Endodermal cell (in vitro differentiated cells): Measurements from ENCODE around the gene KCNMA1. TPM values are rescaled to one million over a fixed set of nuclear protein-coding genes. Genes with fewer than 3 reads are reported as not detected.
"Not testable (repeated sequence)": the region's sequence is repeated elsewhere in the genome, so short reads cannot be mapped to it uniquely, and the experiment has no call there.

Source experiments
- DNase-seq: peaks from one replicate; pipeline ENCODE4 v3.0.0-alpha.2; 2017
- H3K27ac ChIP-seq: 2 replicates; pipeline ENCODE4 v1.5.1; 2013; ENCODE audit warnings: mild to moderate bottlenecking, low read depth, low read length, moderate library complexity
- H3K27me3 ChIP-seq: 2 replicates; pipeline ENCODE4 v1.6.1; 2013; ENCODE audit warnings: mild to moderate bottlenecking, low read length, moderate library complexity; ENCODE audit not compliant: insufficient read depth, control insufficient read depth, poor library complexity, severe bottlenecking
- H3K36me3 ChIP-seq: 2 replicates; pipeline ENCODE4 v1.7.0; 2013; ENCODE audit warnings: mild to moderate bottlenecking, low read length, moderate library complexity; ENCODE audit not compliant: control insufficient read depth, insufficient read depth
- H3K4me1 ChIP-seq: one replicate; pipeline ENCODE4 v1.7.0; 2013; ENCODE audit warnings: low read length; ENCODE audit not compliant: control insufficient read depth, insufficient read depth
- H3K4me3 ChIP-seq: 2 replicates; pipeline ENCODE4 v1.5.1; 2013; ENCODE audit warnings: mild to moderate bottlenecking, low read length, moderate library complexity
- H3K9ac ChIP-seq: 2 replicates; pipeline ENCODE4 v1.6.1; 2013; ENCODE audit warnings: mild to moderate bottlenecking, low read length, moderate library complexity; ENCODE audit not compliant: poor library complexity, severe bottlenecking; ENCODE audit errors: extremely low read depth
- H3K9me3 ChIP-seq: 2 replicates; pipeline ENCODE4 v1.6.1; 2013; ENCODE audit warnings: mild to moderate bottlenecking, low read length, moderate library complexity; ENCODE audit not compliant: control insufficient read depth
- H3K27ac Mint-ChIP-seq: 2 replicates; pipeline ENCODE4 v1.8.0; 2020; ENCODE audit warnings: mixed read lengths
- H3K27me3 Mint-ChIP-seq: 2 replicates; pipeline ENCODE4 v1.8.0; 2021; ENCODE audit warnings: mild to moderate bottlenecking, mixed read lengths; ENCODE audit not compliant: insufficient read depth
- H3K36me3 Mint-ChIP-seq: 2 replicates; pipeline ENCODE4 v1.8.0; 2020; ENCODE audit warnings: low read depth, mixed read lengths
- H3K4me1 Mint-ChIP-seq: 2 replicates; pipeline ENCODE4 v1.8.0; 2020; ENCODE audit warnings: mixed read lengths
- H3K4me3 Mint-ChIP-seq: 2 replicates; pipeline ENCODE4 v1.8.0; 2020; ENCODE audit warnings: mild to moderate bottlenecking, moderate library complexity, mixed read lengths
- H3K9me3 Mint-ChIP-seq: 2 replicates; pipeline ENCODE4 v1.8.0; 2020; ENCODE audit warnings: mild to moderate bottlenecking, mixed read lengths
- CTCF ChIP-seq: fragments of 200-600 bp; sonication (generic); conservative IDR thresholded peaks from 2 replicates; pipeline ENCODE4 v1.5.0; 2021; ENCODE audit warnings: antibody characterized with exemption, mild to moderate bottlenecking
- WGBS, 2 experiments: methylation state at CpG; one replicate each; pipeline versions ENCODE4 v1.1.5 to v1.1.7; 2013; ENCODE audit warnings: missing lambda C conversion rate in 2 of 2, mixed read lengths in 1 of 2; ENCODE audit not compliant: insufficient coverage in 1 of 2, insufficient read length in 1 of 2; 5-methylcytosine and 5-hydroxymethylcytosine counted together
- total RNA-seq, 2 donors: library from RNA; stranded (reverse); fragmentation: NEBNext Ultra II Directional in 1 of 2; extraction: Animal tissue kit (Norgen Biotek cat#: 25700) in 1 of 2; gene quantifications; 2 replicates in 1 of 2; 3 replicates in 1 of 2; pipeline ENCODE4 v1.2.1, GENCODE V29; 2021

KCNMA1 gene
- total RNA-seq, 2 donors from 2014 or later = 0.55 to 1.3 TPM

- Histone ChIP-seq H3K27ac (no peak overlapping the region), H3K9me3 (no peaks in the 10 kb centered on the region), H3K4me3 (no peak overlapping the region), H3K4me1 (no peaks in the 10 kb centered on the region), H3K36me3 (no peaks in the 10 kb centered on the region), H3K9ac (no peak overlapping the region), H3K27me3 (no peaks in the 10 kb centered on the region)
- Mint-ChIP-seq H3K9me3 (no peaks in the 10 kb centered on the region), H3K4me1 (no peaks in the 10 kb centered on the region), H3K4me3 (no peak overlapping the region), H3K27ac (no peak overlapping the region), H3K27me3 (peaks cover 4% of the 10 kb centered on the region), H3K36me3 (no peaks in the 10 kb centered on the region)
- DNase-seq = no peak
- WGBS, 2 experiments = 65 to 74% methylated on average over 2 of the region's 2 CpGs
- no peak for TF ChIP-seq CTCF
Observed at GRCh38 chr10:77347052-77347451, 290.6 kb downstream of the KCNMA1 start.

GRCh38 chr10:77341055-77341454 lies 296.6 kb downstream of the KCNMA1 start:
- no peak overlapping the region for H3K4me3 ChIP-seq
- TF ChIP-seq CTCF = no peak
- peaks cover 5% of the 10 kb centered on the region for H3K9me3 ChIP-seq
- no peaks in the 10 kb centered on the region for H3K4me1 ChIP-seq
- H3K9ac ChIP-seq = no peak overlapping the region
- peaks cover 21% of the 10 kb centered on the region for H3K27me3 ChIP-seq
- H3K27me3 Mint-ChIP-seq = peaks cover 29% of the 10 kb centered on the region
- no peak overlapping the region for H3K27ac Mint-ChIP-seq
- no peak for DNase-seq
- 75 to 85% methylated on average over 3 of the region's 3 CpGs for WGBS, 2 experiments
- no peaks in the 10 kb centered on the region for H3K36me3 ChIP-seq
- no peaks in the 10 kb centered on the region for H3K4me1 Mint-ChIP-seq
- H3K27ac ChIP-seq = no peak overlapping the region
- H3K4me3 Mint-ChIP-seq = no peak overlapping the region
- peaks cover 6% of the 10 kb centered on the region for H3K9me3 Mint-ChIP-seq
- no peaks in the 10 kb centered on the region for H3K36me3 Mint-ChIP-seq

- not testable (repeated sequence) for H3K4me1 ChIP-seq, H3K4me3 ChIP-seq, H3K9me3 Mint-ChIP-seq, H3K9me3 ChIP-seq, H3K27ac Mint-ChIP-seq, H3K4me3 Mint-ChIP-seq, H3K27ac ChIP-seq, H3K9ac ChIP-seq, DNase-seq, H3K36me3 Mint-ChIP-seq, H3K4me1 Mint-ChIP-seq, H3K36me3 ChIP-seq
- peaks cover 21% of the 10 kb centered on the region for H3K27me3 ChIP-seq
- H3K27me3 Mint-ChIP-seq = peaks cover 29% of the 10 kb centered on the region
Observed at GRCh38 chr10:77339872-77340271, 297.7 kb downstream of the KCNMA1 start.

GRCh38 chr10:77339166-77339565 lies 298.4 kb downstream of the KCNMA1 start:
- H3K4me3 ChIP-seq = no peak overlapping the region
- peaks cover 5% of the 10 kb centered on the region for H3K9me3 ChIP-seq
- no peak for DNase-seq
- Mint-ChIP-seq H3K9me3 (peaks cover 6% of the 10 kb centered on the region), H3K4me3 (no peak overlapping the region), H3K27ac (no peak overlapping the region), H3K27me3 (peaks cover 29% of the 10 kb centered on the region), H3K4me1 (no peaks in the 10 kb centered on the region), H3K36me3 (no peaks in the 10 kb centered on the region)
- H3K4me1 ChIP-seq = no peaks in the 10 kb centered on the region
- no peaks in the 10 kb centered on the region for H3K36me3 ChIP-seq
- H3K9ac ChIP-seq = no peak overlapping the region
- 82 to 100% methylated on average over 1 of the region's 1 CpG for WGBS, 2 experiments
- no peak for TF ChIP-seq CTCF
- peaks cover 21% of the 10 kb centered on the region for H3K27me3 ChIP-seq
- no peak overlapping the region for H3K27ac ChIP-seq
